Measurements from ENCODE around the gene MMP3.

Gene MMP3

DNA sequence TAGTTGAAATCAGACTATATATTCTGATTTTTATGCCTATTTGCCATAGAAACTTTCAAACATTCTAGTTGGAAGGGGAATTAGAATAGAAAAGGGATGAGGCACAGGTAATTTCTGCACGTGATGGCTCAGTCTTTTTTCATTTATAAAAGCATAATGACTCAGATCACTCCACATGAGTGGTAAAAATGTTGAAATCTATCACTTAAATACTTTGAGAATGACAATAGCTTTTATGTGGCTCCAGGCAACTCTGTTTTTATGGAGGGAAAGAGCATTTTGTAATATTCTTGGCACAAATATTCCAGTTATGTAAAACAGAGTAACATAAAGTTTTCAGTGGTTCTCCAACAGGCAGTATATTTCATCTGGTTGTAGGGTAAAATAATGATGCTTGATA is 5.9 kb upstream of the MMP3 start:
- no peak for TF ChIP-seq EZH2 (IDR thresholded peaks at IDR 0.05; ENCODE audit: borderline replicate concordance, low read depth, low read length, severe bottlenecking)
- TF ChIP-seq, protein P1, sequence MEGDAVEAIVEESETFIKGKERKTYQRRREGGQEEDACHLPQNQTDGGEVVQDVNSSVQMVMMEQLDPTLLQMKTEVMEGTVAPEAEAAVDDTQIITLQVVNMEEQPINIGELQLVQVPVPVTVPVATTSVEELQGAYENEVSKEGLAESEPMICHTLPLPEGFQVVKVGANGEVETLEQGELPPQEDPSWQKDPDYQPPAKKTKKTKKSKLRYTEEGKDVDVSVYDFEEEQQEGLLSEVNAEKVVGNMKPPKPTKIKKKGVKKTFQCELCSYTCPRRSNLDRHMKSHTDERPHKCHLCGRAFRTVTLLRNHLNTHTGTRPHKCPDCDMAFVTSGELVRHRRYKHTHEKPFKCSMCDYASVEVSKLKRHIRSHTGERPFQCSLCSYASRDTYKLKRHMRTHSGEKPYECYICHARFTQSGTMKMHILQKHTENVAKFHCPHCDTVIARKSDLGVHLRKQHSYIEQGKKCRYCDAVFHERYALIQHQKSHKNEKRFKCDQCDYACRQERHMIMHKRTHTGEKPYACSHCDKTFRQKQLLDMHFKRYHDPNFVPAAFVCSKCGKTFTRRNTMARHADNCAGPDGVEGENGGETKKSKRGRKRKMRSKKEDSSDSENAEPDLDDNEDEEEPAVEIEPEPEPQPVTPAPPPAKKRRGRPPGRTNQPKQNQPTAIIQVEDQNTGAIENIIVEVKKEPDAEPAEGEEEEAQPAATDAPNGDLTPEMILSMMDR (IDR thresholded peaks at IDR 0.05; ENCODE audit: borderline replicate concordance, extremely low read depth, low read length, poor library complexity, severe bottlenecking): no peak
- DNase-seq (no peak), ATAC-seq (ENCODE audit: insufficient read depth, low read depth) (no peak)
- Histone ChIP-seq H3K36me3 (ENCODE audit: insufficient read depth, low read length) (no peaks in the 10 kb centered on the region), H3K4me1 (ENCODE audit: insufficient read depth, low read length) (no peaks in the 10 kb centered on the region), H3K79me2 (ENCODE audit: insufficient read depth, low read length) (no peaks in the 10 kb centered on the region), H3K9ac (ENCODE audit: low read depth, low read length) (no peak overlapping the region), H3K4me2 (ENCODE audit: insufficient read depth, low read length) (no peak overlapping the region), H3K27me3 (ENCODE audit: insufficient read depth, low read length, poor library complexity) (no peaks in the 10 kb centered on the region), H3K9me3 (ENCODE audit: insufficient read depth, low read length, severe bottlenecking) (no peaks in the 10 kb centered on the region), H2AFZ (ENCODE audit: low read depth, low read length) (no peak overlapping the region), H3K4me3 (ENCODE audit: low read depth in 1 of 2, low read length in 2 of 2) (no peak overlapping the region), H4K20me1 (ENCODE audit: insufficient read depth, low read length) (no peaks in the 10 kb centered on the region), H3K27ac (ENCODE audit: low read length) (no peak overlapping the region)

DNA sequence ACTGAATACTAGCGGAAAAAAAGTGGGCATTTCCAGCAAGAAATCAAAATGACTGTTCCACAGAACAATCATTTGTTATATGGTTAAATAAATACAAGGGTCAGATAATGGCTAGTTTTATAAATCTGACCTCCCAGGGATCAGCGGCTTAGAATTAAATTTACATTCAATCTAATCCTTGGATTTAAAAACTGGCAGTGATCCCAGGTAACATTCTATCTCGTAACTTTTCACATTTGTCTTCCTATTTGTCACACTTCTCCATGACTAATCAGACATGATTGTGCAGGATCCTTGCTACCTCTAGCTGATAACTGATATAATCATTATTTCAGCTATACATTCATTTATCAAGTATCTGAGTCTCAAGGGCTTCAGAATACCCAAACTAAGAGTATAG is 2.9 kb upstream of the MMP3 start:
- H3K79me2 ChIP-seq (ENCODE audit: insufficient read depth, low read length): no peaks in the 10 kb centered on the region
- no peak overlapping the region for H3K4me3 ChIP-seq (ENCODE audit: low read depth in 1 of 2, low read length in 2 of 2)
- H3K36me3 ChIP-seq (ENCODE audit: insufficient read depth, low read length): no peaks in the 10 kb centered on the region
- H2AFZ ChIP-seq (ENCODE audit: low read depth, low read length): no peak overlapping the region
- H3K4me2 ChIP-seq (ENCODE audit: insufficient read depth, low read length): no peak overlapping the region
- H3K9ac ChIP-seq (ENCODE audit: low read depth, low read length): no peak overlapping the region
- H3K4me1 ChIP-seq (ENCODE audit: insufficient read depth, low read length): no peaks in the 10 kb centered on the region
- no peaks in the 10 kb centered on the region for H3K9me3 ChIP-seq (ENCODE audit: insufficient read depth, low read length, severe bottlenecking)
- TF ChIP-seq, protein P1 (IDR thresholded peaks at IDR 0.05; ENCODE audit: borderline replicate concordance, extremely low read depth, low read length, poor library complexity, severe bottlenecking): no peak
- no peak for TF ChIP-seq EZH2 (IDR thresholded peaks at IDR 0.05; ENCODE audit: borderline replicate concordance, low read depth, low read length, severe bottlenecking)
- no peak overlapping the region for H3K27ac ChIP-seq (ENCODE audit: low read length)
- no peaks in the 10 kb centered on the region for H3K27me3 ChIP-seq (ENCODE audit: insufficient read depth, low read length, poor library complexity)
- no peaks in the 10 kb centered on the region for H4K20me1 ChIP-seq (ENCODE audit: insufficient read depth, low read length)
- ATAC-seq (ENCODE audit: insufficient read depth, low read depth): no peak
- no peak for DNase-seq

DNA sequence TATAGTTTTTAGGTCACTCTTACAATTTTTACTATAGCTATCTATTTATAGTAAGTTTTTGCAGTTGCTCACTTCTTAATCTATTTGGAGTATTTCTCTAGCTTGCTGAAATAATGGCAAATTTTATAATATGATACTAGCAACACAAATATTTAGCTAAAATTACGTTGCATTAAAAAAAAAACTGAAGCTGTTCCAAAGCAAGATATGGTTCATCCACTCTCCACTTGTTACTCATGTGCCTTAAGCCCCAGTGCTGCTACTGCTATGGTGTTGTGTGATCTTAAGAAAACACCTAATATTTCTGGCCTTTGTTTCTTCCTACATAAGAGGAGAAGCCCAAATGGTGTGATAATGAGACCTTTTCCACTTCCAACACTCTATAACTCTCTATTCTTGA is 479 bp downstream of the MMP3 start:
- no peaks in the 10 kb centered on the region for H3K4me1 ChIP-seq (ENCODE audit: insufficient read depth, low read length)
- DNase-seq: no peak
- no peak overlapping the region for H3K4me3 ChIP-seq (ENCODE audit: low read depth in 1 of 2, low read length in 2 of 2)
- no peaks in the 10 kb centered on the region for H4K20me1 ChIP-seq (ENCODE audit: insufficient read depth, low read length)
- no peaks in the 10 kb centered on the region for H3K79me2 ChIP-seq (ENCODE audit: insufficient read depth, low read length)
- no peaks in the 10 kb centered on the region for H3K36me3 ChIP-seq (ENCODE audit: insufficient read depth, low read length)
- H3K27me3 ChIP-seq (ENCODE audit: insufficient read depth, low read length, poor library complexity): no peaks in the 10 kb centered on the region
- no peak overlapping the region for H2AFZ ChIP-seq (ENCODE audit: low read depth, low read length)
- H3K9me3 ChIP-seq (ENCODE audit: insufficient read depth, low read length, severe bottlenecking): no peaks in the 10 kb centered on the region
- no peak overlapping the region for H3K4me2 ChIP-seq (ENCODE audit: insufficient read depth, low read length)
- H3K27ac ChIP-seq (ENCODE audit: low read length): no peak overlapping the region
- no peak for TF ChIP-seq EZH2 (IDR thresholded peaks at IDR 0.05; ENCODE audit: borderline replicate concordance, low read depth, low read length, severe bottlenecking)
- TF ChIP-seq, protein P1 (IDR thresholded peaks at IDR 0.05; ENCODE audit: borderline replicate concordance, extremely low read depth, low read length, poor library complexity, severe bottlenecking): no peak
- ATAC-seq (ENCODE audit: insufficient read depth, low read depth): no peak
- H3K9ac ChIP-seq (ENCODE audit: low read depth, low read length): no peak overlapping the region

DNA sequence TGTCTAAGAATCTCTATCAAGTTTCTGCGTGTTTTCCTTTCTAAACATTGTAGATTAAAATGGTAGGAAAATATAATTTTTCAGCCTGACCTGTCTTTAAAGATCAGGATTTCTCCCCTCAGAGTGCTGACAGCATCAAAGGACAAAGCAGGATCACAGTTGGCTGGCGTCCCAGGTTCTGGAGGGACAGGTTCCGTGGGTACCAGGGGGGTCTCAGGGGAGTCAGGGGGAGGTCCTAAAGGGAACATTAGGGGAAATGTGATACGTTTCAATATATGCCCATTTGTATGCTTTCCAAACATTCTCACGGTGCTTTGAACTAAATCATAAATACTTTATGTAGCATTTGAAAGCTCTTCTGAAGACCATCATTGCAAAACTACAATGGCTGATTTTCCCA is 3.4 kb downstream of the MMP3 start:
- ATAC-seq (ENCODE audit: insufficient read depth, low read depth): no peak
- H3K4me3 ChIP-seq (ENCODE audit: low read depth in 1 of 2, low read length in 2 of 2): no peak overlapping the region
- no peaks in the 10 kb centered on the region for H3K9me3 ChIP-seq (ENCODE audit: insufficient read depth, low read length, severe bottlenecking)
- no peak for DNase-seq
- no peaks in the 10 kb centered on the region for H3K4me1 ChIP-seq (ENCODE audit: insufficient read depth, low read length)
- H3K4me2 ChIP-seq (ENCODE audit: insufficient read depth, low read length): no peak overlapping the region
- no peak overlapping the region for H3K27ac ChIP-seq (ENCODE audit: low read length)
- H4K20me1 ChIP-seq (ENCODE audit: insufficient read depth, low read length): no peaks in the 10 kb centered on the region
- H3K36me3 ChIP-seq (ENCODE audit: insufficient read depth, low read length): no peaks in the 10 kb centered on the region
- H3K9ac ChIP-seq (ENCODE audit: low read depth, low read length): no peak overlapping the region
- TF ChIP-seq EZH2 (IDR thresholded peaks at IDR 0.05; ENCODE audit: borderline replicate concordance, low read depth, low read length, severe bottlenecking): no peak
- no peaks in the 10 kb centered on the region for H3K27me3 ChIP-seq (ENCODE audit: insufficient read depth, low read length, poor library complexity)
- H2AFZ ChIP-seq (ENCODE audit: low read depth, low read length): no peak overlapping the region
- H3K79me2 ChIP-seq (ENCODE audit: insufficient read depth, low read length): no peaks in the 10 kb centered on the region

Measured in DND-41 (cell line).